Measurements from ENCODE around the gene VNN1. TPM values are rescaled to one million over a fixed set of nuclear protein-coding genes. Genes with fewer than 3 reads are reported as not detected.

Gene VNN1
- 0.20 TPM in 1 of 2 replicates, not detected in the other for total RNA-seq

GRCh38 chr6:132713352-132714134 lies at the start of gene VNN1:
TSS of gene VNN1 (minus strand) at chr6:132714055. CDS start at chr6:132714035, 20 bp downstream.

GRCh38 chr6:132659082-132659481 lies 54.8 kb downstream of the VNN1 start, which contains the start of gene TAAR1:
TSS of gene TAAR1 (minus strand) at chr6:132659182. CDS start at chr6:132646003, 13,179 bp downstream.

Other genes starting within 250 kb of the VNN1 start
- gene STX7, start 200.9 kb downstream of the VNN1 start, total RNA-seq = 44.4 and 79.2 TPM in 2 replicates
- 0.07 TPM in 1 of 2 replicates, not detected in the other for gene TAAR9, start 175.8 kb downstream of the VNN1 start, total RNA-seq
- not detected in 2 replicates for gene TAAR8, start 161.4 kb downstream of the VNN1 start, total RNA-seq
- not detected in 2 replicates for gene TAAR6, start 143.7 kb downstream of the VNN1 start, total RNA-seq
- not detected in 2 replicates for gene TAAR5, start 124.3 kb downstream of the VNN1 start, total RNA-seq
- not detected in 2 replicates for gene TAAR2, start 89.8 kb downstream of the VNN1 start, total RNA-seq
- gene TAAR1, start 54.9 kb downstream of the VNN1 start, total RNA-seq = not detected in 2 replicates
- 0.39 TPM in 1 of 2 replicates, not detected in the other for gene VNN2, start 43.8 kb upstream of the VNN1 start, total RNA-seq
- 3.4 and 4.4 TPM in 2 replicates for gene SLC18B1, start 84.6 kb upstream of the VNN1 start, total RNA-seq
- 1,051 and 1,184 TPM in 2 replicates for gene RPS12, start 100.5 kb upstream of the VNN1 start, total RNA-seq